A549 (cell line): ENCODE results near the gene SLC1A1. TPM values are rescaled to one million over a fixed set of nuclear protein-coding genes. Genes with fewer than 3 reads are reported as not detected.

Experiments
- ATAC-seq, 2 experiments: fragments of 200-7000 bp in 1 of 2; fragments of >200 bp in 1 of 2; cut with Nextera tagmentation in 1 of 2; cut with Tn5 transposase in 1 of 2; 3 replicates each; pipeline versions ENCODE4 v1.8.0 to v1.9.1; 2018 to 2020; ENCODE audit warnings: mild to moderate bottlenecking in 1 of 2, moderate library complexity in 1 of 2
- CTCF ChIA-PET: fragments of 300-600 bp; sonication (Branson Sonifier 250); formaldehyde crosslinking; extraction: SDS; loops from one replicate; lab custom pipeline; 2021; ENCODE audit warnings: antibody characterized with exemption, inconsistent platforms; lab: Yijun Ruan, JAX
- POLR2A ChIA-PET: fragments of 350-600 bp; formaldehyde crosslinking; extraction: SDS; loops from one replicate; lab custom pipeline; 2021; ENCODE audit warnings: antibody characterized with exemption, inconsistent platforms; lab: Yijun Ruan, JAX
- DNase-seq, 2 experiments: peaks; one replicate each; pipeline versions ENCODE4 v3.0.0 to v3.0.0-alpha.2; 2011 to 2016; ENCODE audit warnings: low read depth in 1 of 2, low spot score in 1 of 2
- FAIRE-seq: peaks from 2 replicates; lab custom pipeline; 2011; peaks lifted over from hg19 to GRCh38; lab: Jason Lieb, UNC
- H3K27ac ChIP-seq, 2 experiments: fragments of >200 bp; sonication (Bioruptor Twin); formaldehyde crosslinking; 3 replicates each; pipeline ENCODE4 v1.5.1; 2016 to 2017
- H3K4me1 ChIP-seq: fragments of >200 bp; sonication (Bioruptor Twin); formaldehyde crosslinking; 3 replicates; pipeline ENCODE4 v1.6.1; 2016
- H3K4me2 ChIP-seq: fragments of >200 bp; sonication (Bioruptor Twin); formaldehyde crosslinking; 3 replicates; pipeline ENCODE4 v1.6.1; 2016
- H3K4me3 ChIP-seq: fragments of >200 bp; sonication (Bioruptor Twin); formaldehyde crosslinking; 3 replicates; pipeline ENCODE4 v1.5.1; 2016
- H3K9me3 ChIP-seq: fragments of >200 bp; sonication (Bioruptor Twin); formaldehyde crosslinking; 3 replicates; pipeline ENCODE4 v1.6.1; 2016
- BCL3 ChIP-seq: fragments of >200 bp; sonication (Bioruptor Twin); formaldehyde crosslinking; IDR thresholded peaks from 3 replicates; pipeline ENCODE4 v1.6.1; 2016
- BHLHE40 ChIP-seq: IDR thresholded peaks from 2 replicates; pipeline ENCODE4 v1.6.1; 2012; ENCODE audit warnings: low read depth, low read length, inconsistent platforms
- CBX8 ChIP-seq: fragments of 200-600 bp; sonication (generic); IDR thresholded peaks from 2 replicates; pipeline ENCODE4 v1.6.1; 2016
- CHD2 ChIP-seq: fragments of 150-350 bp; IDR thresholded peaks from 2 replicates; pipeline ENCODE4 v1.6.1; 2014; ENCODE audit warnings: low read length; ENCODE audit not compliant: partially characterized antibody
- CHD4 ChIP-seq: fragments of 200-600 bp; sonication (generic); IDR thresholded peaks from 2 replicates; pipeline ENCODE4 v1.6.1; 2016; ENCODE audit warnings: antibody characterized with exemption, mild to moderate bottlenecking, borderline replicate concordance
- E2F6 ChIP-seq: IDR thresholded peaks from 2 replicates; pipeline ENCODE4 v1.6.1; 2012; ENCODE audit warnings: low read depth, borderline replicate concordance
- EHF ChIP-seq: fragments of 250-450 bp; sonication (Bioruptor Pico); IDR thresholded peaks from 2 replicates; pipeline ENCODE4 v1.5.0; 2020; ENCODE audit warnings: mild to moderate bottlenecking
- ELK1 ChIP-seq: fragments of 150-350 bp; IDR thresholded peaks from 2 replicates; pipeline ENCODE4 v1.6.1; 2014; ENCODE audit warnings: low read depth, mild to moderate bottlenecking, low read length
- EP300 ChIP-seq, 2 experiments: fragments of >200 bp; sonication (Bioruptor Twin); formaldehyde crosslinking; IDR thresholded peaks; 2 replicates in 1 of 2; 3 replicates in 1 of 2; pipeline ENCODE4 v1.6.1; 2016 to 2017
- GATA3 ChIP-seq: IDR thresholded peaks from 2 replicates; pipeline ENCODE4 v1.6.1; 2012; ENCODE audit warnings: borderline replicate concordance
- HEYL ChIP-seq: fragments of 250-450 bp; sonication (Bioruptor Pico); IDR thresholded peaks from 2 replicates; pipeline ENCODE4 v1.8.0; 2021; ENCODE audit warnings: mild to moderate bottlenecking, moderate library complexity
- HMGXB4 ChIP-seq: fragments of 250-450 bp; sonication (Bioruptor Pico); IDR thresholded peaks from 2 replicates; pipeline ENCODE4 v1.5.0; 2021; ENCODE audit warnings: mild to moderate bottlenecking, moderate library complexity, borderline replicate concordance
- HOXA7 ChIP-seq: fragments of 250-450 bp; sonication (Bioruptor Pico); IDR thresholded peaks from 2 replicates; pipeline ENCODE4 v1.5.0; 2020; ENCODE audit warnings: mild to moderate bottlenecking, moderate library complexity
- HOXB5 ChIP-seq: fragments of 250-450 bp; sonication (Bioruptor Pico); IDR thresholded peaks from 2 replicates; pipeline ENCODE4 v1.5.0; 2020; ENCODE audit warnings: mild to moderate bottlenecking, moderate library complexity
- KDM1A ChIP-seq: fragments of 200-600 bp; sonication (generic); IDR thresholded peaks from 2 replicates; pipeline ENCODE4 v1.6.1; 2016; ENCODE audit warnings: low read depth, mild to moderate bottlenecking
- KDM5A ChIP-seq: fragments of 200-600 bp; sonication (generic); IDR thresholded peaks from 2 replicates; pipeline ENCODE4 v1.6.1; 2016; ENCODE audit warnings: antibody characterized with exemption, mild to moderate bottlenecking
- NFE2L2 ChIP-seq: fragments of 150-350 bp; conservative IDR thresholded peaks from 2 replicates; pipeline ENCODE4 v1.6.1; 2014; ENCODE audit warnings: low read length
- RARB ChIP-seq: fragments of 250-450 bp; sonication (Bioruptor Pico); IDR thresholded peaks from 2 replicates; pipeline ENCODE4 v1.8.0; 2021; ENCODE audit warnings: mild to moderate bottlenecking, moderate library complexity
- RCOR1 ChIP-seq: fragments of 150-350 bp; IDR thresholded peaks from 2 replicates; pipeline ENCODE4 v1.6.1; 2014; ENCODE audit warnings: antibody characterized with exemption, low read length, low read depth
- USF2 ChIP-seq: fragments of 450-650 bp; IDR thresholded peaks from 2 replicates; pipeline ENCODE4 v1.6.1; 2014; ENCODE audit warnings: antibody characterized with exemption
- ZC3H11A ChIP-seq: fragments of 450-650 bp; IDR thresholded peaks from 2 replicates; pipeline ENCODE4 v1.6.1; 2014; ENCODE audit warnings: antibody characterized with exemption, mild to moderate bottlenecking
- ZFP36 ChIP-seq: fragments of 450-650 bp; IDR thresholded peaks from 2 replicates; pipeline ENCODE4 v1.6.1; 2014; ENCODE audit warnings: borderline replicate concordance; ENCODE audit not compliant: partially characterized antibody
- ZNF302 ChIP-seq: fragments of 250-450 bp; sonication (Bioruptor Pico); IDR thresholded peaks from 2 replicates; pipeline ENCODE4 v1.9.0; 2021; ENCODE audit warnings: inconsistent platforms, mild to moderate bottlenecking, moderate library complexity
- WGBS: methylation state at CpG from one replicate; pipeline ENCODE4 v1.1.6; 2017; ENCODE audit errors: missing lambda C conversion rate; 5-methylcytosine and 5-hydroxymethylcytosine counted together
- polyA plus RNA-seq, 4 experiments: library from polyadenylated mRNA; depleted of rRNA in 3 of 4; stranded (reverse); fragments of >200 nt; fragmentation: RNase III in 1 of 4; extraction: RNeasy Plus Mini Kit Qiagen cat#74134 plus additional on column Dnase treatment in 1 of 4; gene quantifications; 2 replicates in 3 of 4; 3 replicates in 1 of 4; pipeline ENCODE4 v1.2.3, GENCODE V29; 2011 to 2017

SLC1A1 gene
- polyA plus RNA-seq, 2 of the 4 experiments (the other 2 are of a cell fraction), result 0.66 to 1.3 TPM

GRCh38 chr9:4581035-4581760, 90.9 kb downstream of the SLC1A1 start:
- H3K27ac ChIP-seq, result no peak overlapping the region
- H3K4me1 ChIP-seq, result no peaks in the 10 kb centered on the region
- ChIA-PET POLR2A (no interaction called here), CTCF (no interaction called here)
- DNase-seq, result no peak
- no peak for FAIRE-seq
- H3K9me3 ChIP-seq, result no peaks in the 10 kb centered on the region
- H3K4me2 ChIP-seq, result no peak overlapping the region
- no peak for ATAC-seq
- TF ChIP-seq BHLHE40, result no peak
- no peak for TF ChIP-seq ELK1
- TF ChIP-seq KDM5A, result no peak
- TF ChIP-seq, all 56 proteins: peak for 0
- no peak overlapping the region for H3K4me3 ChIP-seq
- 83% methylated on average over 2 of the region's 2 CpGs for WGBS

GRCh38 chr9:4581861-4582565, 91.7 kb downstream of the SLC1A1 start:
- Histone ChIP-seq H3K4me2 (no peak overlapping the region), H3K9me3 (no peaks in the 10 kb centered on the region), H3K27ac (no peak overlapping the region), H3K4me3 (no peak overlapping the region), H3K4me1 (no peaks in the 10 kb centered on the region)
- POLR2A ChIA-PET, result no interaction called here
- CTCF ChIA-PET, result no interaction called here
- DNase-seq (no peak), ATAC-seq (no peak), FAIRE-seq (no peak)
- WGBS, result 30% methylated on average over 1 of the region's 1 CpG
- TF ChIP-seq KDM1A (no peak), ZNF302 (CRISPR knock-in tag) (no peak), EHF (CRISPR knock-in tag) (no peak), HOXB5 (CRISPR knock-in tag) (no peak), EP300 (IDR thresholded peaks at IDR 0.05) (no peak), NFE2L2 (no peak), HEYL (CRISPR knock-in tag) (no peak), CHD4 (no peak), GATA3 (no peak), ZFP36 (no peak), ZC3H11A (no peak), BCL3 (no peak), HMGXB4 (CRISPR knock-in tag) (no peak), USF2 (no peak), CBX8 (no peak), RARB (CRISPR knock-in tag) (no peak), RCOR1 (no peak), HOXA7 (CRISPR knock-in tag) (no peak), CHD2 (no peak), E2F6 (no peak)
- TF ChIP-seq, all 56 proteins: peak for 0
